Lower lobe of right lung (tissue), 2 donors: ENCODE results near the gene ADAMTS7. TPM values are rescaled to one million over a fixed set of nuclear protein-coding genes. Genes with fewer than 3 reads are reported as not detected.
A peak's percentile ranks its signal among the peaks of the same experiment; 100 is the strongest.
"Not testable (repeated sequence)": the region's sequence is repeated elsewhere in the genome, so short reads cannot be mapped to it uniquely, and the experiment has no call there.

Experiments used
- ATAC-seq, 2 donors: fragments of 200-7000 bp; cut with Tn5 transposase; one replicate each; pipeline ENCODE4 v1.9.1; 2020 to 2022; ENCODE audit warnings: mild to moderate bottlenecking in 2 of 2, moderate library complexity in 2 of 2
- DNase-seq: peaks from one replicate; pipeline ENCODE4 v3.0.0-alpha.2; 2020
- H3K27ac ChIP-seq: fragments of 200-600 bp; one replicate; pipeline ENCODE4 v1.8.0; 2022
- H3K27me3 ChIP-seq: fragments of 200-600 bp; one replicate; pipeline ENCODE4 v1.8.0; 2022; ENCODE audit warnings: low read depth
- H3K36me3 ChIP-seq: fragments of 200-600 bp; one replicate; pipeline ENCODE4 v1.8.0; 2022; ENCODE audit warnings: mild to moderate bottlenecking
- H3K4me1 ChIP-seq: fragments of 200-600 bp; one replicate; pipeline ENCODE4 v1.8.0; 2022
- H3K4me3 ChIP-seq: fragments of 200-600 bp; one replicate; pipeline ENCODE4 v1.8.0; 2022; ENCODE audit warnings: mild to moderate bottlenecking
- H3K9me3 ChIP-seq: fragments of 200-600 bp; one replicate; pipeline ENCODE4 v1.8.0; 2022
- intact Hi-C: fragments of 100-400 bp; cut with DNase I; formaldehyde crosslinking; loops from one replicate; pipeline ENCODE4 v1.11.0; 2022
- total RNA-seq: library from RNA; stranded (reverse); fragmentation: NEBNext Ultra II Directional; extraction: Animal tissue kit (Norgen Biotek cat#: 25700); gene quantifications from one replicate; pipeline ENCODE4 v1.2.1, GENCODE V29; 2021
- TF ChIP-seq, protein P1 (sequence below): fragments of 200-600 bp; IDR thresholded peaks from one replicate; pipeline ENCODE4 v1.8.0; 2022; ENCODE audit warnings: antibody characterized with exemption, mild to moderate bottlenecking
- donor health status: DM: no; HTN: yes; CAD: no; lungs with severe emphysema.

The ADAMTS7 gene
- total RNA-seq, 1 donor from 2014 or later = 5.3 TPM

DNA sequence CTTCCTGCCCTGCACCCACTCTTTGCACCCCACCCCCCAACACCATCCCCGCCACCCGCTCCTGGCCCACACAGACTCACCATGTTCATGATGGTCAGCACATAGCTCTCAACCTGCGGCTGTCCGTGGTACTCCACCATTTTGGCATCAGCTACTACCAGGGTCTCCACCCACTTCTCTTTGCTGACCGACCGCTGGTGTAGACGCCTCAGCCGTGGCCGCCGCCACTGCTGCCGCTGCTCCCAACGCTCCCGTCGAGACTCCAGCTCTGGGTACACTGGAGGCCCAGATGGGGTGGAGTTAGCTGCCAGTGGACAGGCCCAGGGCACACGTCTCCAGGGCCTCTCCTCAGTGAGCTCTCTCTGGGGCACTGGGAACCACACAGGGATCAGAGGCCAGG is 14.8 kb downstream of the ADAMTS7 start:
- TF ChIP-seq, protein P1, sequence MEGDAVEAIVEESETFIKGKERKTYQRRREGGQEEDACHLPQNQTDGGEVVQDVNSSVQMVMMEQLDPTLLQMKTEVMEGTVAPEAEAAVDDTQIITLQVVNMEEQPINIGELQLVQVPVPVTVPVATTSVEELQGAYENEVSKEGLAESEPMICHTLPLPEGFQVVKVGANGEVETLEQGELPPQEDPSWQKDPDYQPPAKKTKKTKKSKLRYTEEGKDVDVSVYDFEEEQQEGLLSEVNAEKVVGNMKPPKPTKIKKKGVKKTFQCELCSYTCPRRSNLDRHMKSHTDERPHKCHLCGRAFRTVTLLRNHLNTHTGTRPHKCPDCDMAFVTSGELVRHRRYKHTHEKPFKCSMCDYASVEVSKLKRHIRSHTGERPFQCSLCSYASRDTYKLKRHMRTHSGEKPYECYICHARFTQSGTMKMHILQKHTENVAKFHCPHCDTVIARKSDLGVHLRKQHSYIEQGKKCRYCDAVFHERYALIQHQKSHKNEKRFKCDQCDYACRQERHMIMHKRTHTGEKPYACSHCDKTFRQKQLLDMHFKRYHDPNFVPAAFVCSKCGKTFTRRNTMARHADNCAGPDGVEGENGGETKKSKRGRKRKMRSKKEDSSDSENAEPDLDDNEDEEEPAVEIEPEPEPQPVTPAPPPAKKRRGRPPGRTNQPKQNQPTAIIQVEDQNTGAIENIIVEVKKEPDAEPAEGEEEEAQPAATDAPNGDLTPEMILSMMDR = no peak
- Histone ChIP-seq H3K4me3 (no peak overlapping the region), H3K27me3 (no peaks in the 10 kb centered on the region), H3K27ac (no peak overlapping the region), H3K4me1 (no peaks in the 10 kb centered on the region), H3K36me3 (no peaks in the 10 kb centered on the region), H3K9me3 (no peaks in the 10 kb centered on the region)
- no peak for ATAC-seq
- intact Hi-C loops = no loop called here
- no peak for DNase-seq

DNA sequence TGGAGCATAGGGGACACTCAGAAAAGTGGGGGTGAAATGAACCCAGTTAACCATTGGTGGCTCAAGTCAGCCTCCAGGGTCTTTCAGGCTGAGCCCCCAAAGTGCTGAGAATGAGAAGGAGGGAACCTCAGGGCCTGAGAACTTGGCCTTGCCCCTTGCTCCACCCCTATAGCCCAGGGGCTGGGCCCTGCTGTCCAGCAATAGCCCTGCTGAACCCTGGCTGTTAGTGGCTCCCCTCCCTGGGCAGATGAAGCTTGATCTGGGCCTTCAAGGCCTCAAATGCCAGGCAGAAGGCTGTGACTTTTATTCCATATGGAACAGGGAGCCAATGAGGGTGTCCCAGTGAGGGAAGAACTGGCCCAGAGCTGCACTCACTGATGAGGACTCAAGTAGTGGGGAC is 16.2 kb downstream of the ADAMTS7 start:
- no peak for ATAC-seq

DNA sequence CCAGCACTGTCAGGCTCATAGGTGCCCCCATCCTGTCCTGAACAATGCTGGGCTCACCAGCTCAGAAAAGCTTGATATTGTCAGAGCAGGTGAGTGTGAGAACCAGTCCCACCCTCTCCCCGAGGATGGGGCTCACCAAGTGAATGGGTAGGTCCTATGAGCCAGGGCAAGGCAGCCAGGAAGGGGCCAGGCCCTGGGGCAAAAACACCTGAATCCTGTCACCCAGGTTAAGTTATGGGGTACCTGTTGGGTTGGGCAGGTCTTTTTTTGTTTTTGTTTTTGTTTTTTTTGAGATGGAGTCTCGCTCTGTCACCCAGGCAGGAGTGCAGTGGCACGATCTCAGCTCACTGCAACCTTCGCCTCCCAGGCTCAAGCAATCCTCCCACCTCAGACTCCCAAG is 16.8 kb downstream of the ADAMTS7 start:
- H3K9me3 ChIP-seq, H3K4me3 ChIP-seq, ATAC-seq, H3K4me1 ChIP-seq, H3K36me3 ChIP-seq, intact Hi-C loops, H3K27ac ChIP-seq, H3K27me3 ChIP-seq, DNase-seq: not testable (repeated sequence)

More for the DNA sequence above, 16.2 kb downstream of the ADAMTS7 start:
- Histone ChIP-seq H3K27ac (no peak overlapping the region), H3K4me1 (no peaks in the 10 kb centered on the region), H3K9me3 (no peaks in the 10 kb centered on the region), H3K4me3 (no peak overlapping the region), H3K36me3 (no peaks in the 10 kb centered on the region), H3K27me3 (no peaks in the 10 kb centered on the region)
- TF ChIP-seq, protein P1 = no peak
- DNase-seq = no peak
- intact Hi-C loops = no loop called here

DNA sequence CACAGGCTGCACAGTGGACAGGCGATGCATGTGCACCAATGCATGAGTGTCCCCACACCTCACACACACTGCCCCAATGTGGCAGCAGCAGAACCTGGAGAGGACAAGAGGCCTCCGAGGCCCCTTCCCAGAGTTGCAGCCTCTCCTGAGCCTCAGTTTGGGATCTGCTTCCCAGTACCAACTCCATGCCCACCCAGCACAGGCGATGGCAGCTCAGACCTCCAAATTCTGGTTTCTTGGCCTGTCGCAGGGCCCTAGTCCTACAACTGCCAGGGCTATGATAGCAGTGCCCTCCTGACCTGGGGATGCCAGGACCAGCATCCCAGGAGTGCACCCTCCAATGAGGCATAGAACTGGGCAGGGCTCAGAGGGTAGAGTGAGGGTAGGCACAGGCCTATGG is 19.9 kb downstream of the ADAMTS7 start:
- Histone ChIP-seq H3K27ac (no peak overlapping the region), H3K9me3 (no peaks in the 10 kb centered on the region), H3K36me3 (peaks cover 8% of the 10 kb centered on the region), H3K4me3 (no peak overlapping the region), H3K27me3 (no peaks in the 10 kb centered on the region), H3K4me1 (no peaks in the 10 kb centered on the region)
- ATAC-seq (no peak), DNase-seq (no peak)
- intact Hi-C loops = no loop called here
- TF ChIP-seq, protein P1 = no peak

DNA sequence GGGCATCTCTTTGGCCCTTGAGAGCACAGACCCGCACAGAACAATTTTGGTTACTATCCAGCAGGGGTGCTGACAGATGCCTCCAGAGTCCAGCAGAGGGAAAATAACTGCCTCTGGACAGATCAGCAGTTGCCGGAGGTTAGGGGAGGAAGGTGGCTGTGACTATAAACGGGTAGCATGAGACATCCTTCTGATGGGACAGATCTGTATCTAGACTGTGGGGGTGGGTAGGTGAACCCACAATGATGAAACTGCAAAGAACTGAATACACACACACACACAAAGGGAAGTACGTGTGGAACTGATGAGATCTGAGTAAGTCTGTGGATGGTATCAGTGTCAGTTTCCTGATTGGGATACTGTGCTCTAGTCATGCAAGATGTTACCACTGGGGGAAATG is 21.2 kb downstream of the ADAMTS7 start:
- no peaks in the 10 kb centered on the region for H3K9me3 ChIP-seq
- H3K4me1 ChIP-seq = no peaks in the 10 kb centered on the region
- no peak for DNase-seq
- no peak overlapping the region for H3K4me3 ChIP-seq
- H3K27me3 ChIP-seq = no peaks in the 10 kb centered on the region
- TF ChIP-seq, protein P1 = no peak
- H3K36me3 ChIP-seq = peaks cover 8% of the 10 kb centered on the region
- ATAC-seq = peak in 1 of 2 donors; percentile 46
- intact Hi-C loops = no loop called here
- H3K27ac ChIP-seq = no peak overlapping the region

DNA sequence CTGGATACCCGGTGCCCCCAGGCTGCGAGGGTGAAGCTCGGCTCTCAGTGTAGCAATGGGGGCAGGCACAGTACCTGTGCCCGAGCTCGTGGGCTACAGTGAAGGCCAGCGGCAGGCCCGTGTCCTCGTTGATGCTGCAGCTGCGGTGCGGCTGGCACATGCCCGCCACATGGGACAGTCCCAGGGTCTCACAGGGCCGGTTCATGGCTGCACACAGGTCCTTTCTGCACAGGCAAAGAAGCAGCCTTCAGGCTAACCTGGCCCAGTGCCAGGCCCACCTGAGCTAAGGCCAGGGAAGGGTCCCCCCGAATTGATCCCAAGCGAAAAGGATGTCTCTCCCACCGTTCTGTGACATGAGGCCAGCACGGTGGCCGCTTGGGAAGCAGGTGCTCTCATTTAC is 21.6 kb downstream of the ADAMTS7 start:
- Histone ChIP-seq H3K9me3 (no peaks in the 10 kb centered on the region), H3K27ac (no peak overlapping the region), H3K27me3 (no peaks in the 10 kb centered on the region), H3K36me3 (peaks cover 8% of the 10 kb centered on the region), H3K4me3 (no peak overlapping the region), H3K4me1 (no peaks in the 10 kb centered on the region)
- ATAC-seq (no peak), DNase-seq (peak; percentile 43)
- TF ChIP-seq, protein P1 = no peak
- intact Hi-C loops = no loop called here
